GM19438 (cell line): Measurements from ENCODE around the gene FGGY.

ENCODE experiments used
- ATAC-seq: cut with Tn5 transposase; IDR thresholded peaks from one replicate; pipeline ENCODE4 v1.9.1; 2021; ENCODE audit warnings: low read depth; ENCODE audit not compliant: unreplicated experiment

Gene FGGY

DNA sequence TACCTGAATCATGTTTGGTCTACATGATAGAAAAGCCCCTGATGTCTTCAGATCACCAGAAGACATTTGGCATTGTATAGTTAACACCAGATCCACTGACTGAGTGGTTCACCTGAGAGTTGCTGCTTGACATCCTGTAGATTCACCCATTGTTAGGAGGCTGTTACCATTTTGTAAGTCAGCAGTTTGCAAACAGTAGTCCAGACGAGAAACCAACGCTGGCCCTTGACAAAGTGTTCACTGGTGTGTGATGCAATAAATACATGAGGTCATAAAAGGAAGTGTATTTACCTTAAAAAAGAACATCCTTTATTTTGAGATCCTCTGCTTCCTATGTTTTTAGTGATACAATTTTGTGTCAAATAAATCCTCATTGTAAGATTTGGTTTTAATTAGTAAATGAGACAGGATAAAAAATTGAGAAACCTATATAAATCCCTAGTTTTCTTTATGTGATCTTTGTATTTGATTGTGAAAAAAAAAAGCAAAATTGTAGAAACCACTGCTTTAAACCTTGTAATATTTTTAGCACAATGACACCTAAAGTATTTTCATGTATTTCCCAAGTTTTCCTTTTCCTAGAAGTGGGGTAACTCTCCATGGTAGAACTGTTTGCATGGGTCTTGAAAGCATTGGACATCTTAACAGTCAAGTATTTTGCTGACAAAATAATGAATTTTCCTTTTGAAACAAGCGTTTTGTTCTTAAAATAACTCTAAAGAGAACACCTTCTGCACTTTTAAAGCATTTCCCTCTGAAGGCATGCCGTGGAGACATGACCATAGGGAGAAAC, 204.3 kb downstream of the FGGY start:
- ATAC-seq = no peak

DNA sequence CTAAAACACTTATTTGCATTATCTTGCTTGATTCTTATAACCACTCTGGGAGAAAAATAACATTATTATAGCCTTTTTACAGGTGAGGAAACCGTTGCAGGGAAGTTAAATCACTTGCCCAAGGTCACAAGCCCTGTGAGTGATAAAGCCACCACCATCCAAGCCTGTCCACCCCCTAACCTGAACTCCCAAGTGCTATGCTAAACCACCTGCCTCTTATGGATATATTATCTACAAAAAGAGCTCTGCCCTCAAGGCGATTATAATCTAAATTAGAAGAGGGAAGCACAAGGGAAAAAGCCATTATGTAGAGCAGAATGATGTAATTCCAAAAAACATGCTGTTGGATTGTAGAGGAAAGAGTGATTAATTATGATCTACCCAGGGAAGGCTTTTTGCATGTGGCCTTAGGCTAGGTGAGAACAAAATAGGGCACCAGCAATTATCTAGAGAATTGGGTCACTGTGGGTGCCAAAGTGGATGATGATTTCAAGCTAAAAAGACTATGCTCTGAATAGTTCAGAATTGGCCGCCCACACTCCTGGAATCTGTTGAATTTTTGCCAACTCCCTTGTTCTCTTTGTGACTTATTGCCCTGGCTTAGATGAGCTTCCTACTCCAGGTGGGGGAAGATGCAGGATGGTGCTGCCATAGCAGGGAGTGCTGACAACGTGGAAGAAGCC, 205.3 kb downstream of the FGGY start:
- ATAC-seq = no peak

DNA sequence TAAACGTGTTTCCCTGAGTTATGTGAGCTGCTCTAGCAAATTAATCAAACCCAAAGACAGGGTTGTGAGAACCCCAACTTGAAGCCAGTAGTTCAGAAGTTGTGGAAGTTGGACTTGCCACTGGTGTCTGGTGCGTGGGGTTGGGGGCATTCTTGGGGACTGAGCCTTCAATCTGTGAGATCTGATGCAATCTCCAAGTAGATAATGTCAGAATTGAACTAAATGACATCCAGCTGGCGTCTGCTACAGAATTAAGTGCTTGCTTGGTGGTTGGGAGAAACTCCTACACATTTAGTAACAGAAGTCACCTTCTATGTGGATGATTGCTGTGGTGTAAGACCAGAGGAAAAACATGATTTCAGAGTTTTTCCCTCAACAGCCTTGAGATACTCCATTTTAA, 207.4 kb downstream of the FGGY start:
- ATAC-seq = no peak

DNA sequence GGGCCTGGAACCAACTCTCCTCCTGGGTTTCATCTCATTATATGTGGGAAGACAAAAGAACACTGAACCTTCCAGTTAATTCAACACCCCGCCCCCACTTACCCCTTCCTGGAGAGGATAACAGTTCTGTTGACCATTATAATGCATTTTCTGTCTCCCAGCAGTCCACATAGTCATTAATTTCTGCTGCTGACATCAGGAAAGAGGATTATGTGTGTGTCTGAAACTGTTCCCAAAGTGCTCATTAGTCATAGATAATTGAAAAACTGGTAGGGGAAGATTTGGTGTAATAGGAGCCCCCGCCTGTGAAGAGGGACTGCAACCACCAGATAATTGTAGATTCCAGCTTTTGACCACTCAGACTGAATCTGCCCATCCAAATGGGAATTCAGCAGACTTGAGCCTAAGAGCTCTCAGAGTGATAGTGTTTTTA, 208.7 kb downstream of the FGGY start:
- no peak for ATAC-seq

DNA sequence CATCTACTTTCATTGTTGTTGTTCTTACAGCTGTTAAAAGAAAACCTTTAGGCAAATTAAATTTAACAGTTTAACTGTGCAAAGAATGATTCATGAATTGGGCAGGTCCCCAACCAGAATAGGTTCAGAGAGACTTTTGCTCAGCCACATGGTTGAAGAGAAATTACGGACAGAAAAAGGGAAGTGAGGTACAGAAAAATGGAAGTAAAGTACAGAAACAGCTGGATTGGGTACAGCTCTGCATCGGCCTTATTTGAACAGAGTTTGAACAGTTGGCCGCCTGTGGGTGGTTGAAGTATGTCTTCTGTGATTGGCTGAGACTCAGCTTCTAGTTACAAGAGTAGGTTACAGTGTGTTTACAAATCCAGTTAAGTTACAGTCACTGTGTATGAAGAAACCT, 210.1 kb downstream of the FGGY start:
- peak; percentile 70 for ATAC-seq

DNA sequence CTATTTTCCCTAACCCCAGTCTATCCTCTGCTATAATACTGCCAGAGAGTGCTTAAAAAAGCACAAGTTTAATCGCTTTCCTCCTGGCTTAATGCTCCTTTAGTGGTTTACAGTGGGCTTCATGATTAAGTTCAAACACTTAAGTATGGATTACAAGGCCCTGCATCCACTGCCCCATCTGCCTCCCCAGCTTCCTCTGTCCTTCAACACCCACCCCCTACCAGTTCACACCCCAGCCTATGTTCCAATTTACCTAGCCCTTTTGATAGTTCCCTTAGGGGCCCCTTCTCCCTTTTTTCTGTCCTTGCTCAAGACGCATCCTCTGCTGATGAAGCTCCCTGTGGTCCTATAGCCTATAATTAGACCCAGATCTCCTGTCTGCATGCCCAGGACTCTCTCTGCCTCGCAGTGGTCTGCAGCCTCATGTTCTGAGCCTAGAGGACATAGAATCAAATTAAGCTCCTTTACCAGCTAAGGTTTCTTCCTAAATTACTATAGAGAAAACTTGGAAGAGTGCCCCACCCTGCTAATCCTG, 212.5 kb downstream of the FGGY start:
- ATAC-seq = no peak

DNA sequence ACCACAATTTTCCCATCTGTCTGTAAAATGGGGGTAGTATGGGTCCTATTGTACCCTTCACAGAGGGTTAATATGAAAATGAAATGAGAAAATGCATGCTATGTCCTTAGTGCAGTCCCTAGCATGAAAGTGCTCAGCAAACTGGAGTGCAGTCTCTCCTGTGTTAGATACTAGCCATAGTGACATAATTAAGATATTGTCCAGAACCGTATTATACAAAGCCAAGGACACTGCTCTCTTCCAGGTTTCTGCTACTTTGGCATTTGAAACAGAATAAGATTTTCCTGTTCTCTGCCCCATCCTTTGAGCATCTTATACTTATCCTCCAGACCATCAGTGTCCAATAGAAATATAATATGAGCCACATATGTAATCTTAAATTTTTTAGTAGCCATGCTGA, 213.4 kb downstream of the FGGY start:
- no peak for ATAC-seq

DNA sequence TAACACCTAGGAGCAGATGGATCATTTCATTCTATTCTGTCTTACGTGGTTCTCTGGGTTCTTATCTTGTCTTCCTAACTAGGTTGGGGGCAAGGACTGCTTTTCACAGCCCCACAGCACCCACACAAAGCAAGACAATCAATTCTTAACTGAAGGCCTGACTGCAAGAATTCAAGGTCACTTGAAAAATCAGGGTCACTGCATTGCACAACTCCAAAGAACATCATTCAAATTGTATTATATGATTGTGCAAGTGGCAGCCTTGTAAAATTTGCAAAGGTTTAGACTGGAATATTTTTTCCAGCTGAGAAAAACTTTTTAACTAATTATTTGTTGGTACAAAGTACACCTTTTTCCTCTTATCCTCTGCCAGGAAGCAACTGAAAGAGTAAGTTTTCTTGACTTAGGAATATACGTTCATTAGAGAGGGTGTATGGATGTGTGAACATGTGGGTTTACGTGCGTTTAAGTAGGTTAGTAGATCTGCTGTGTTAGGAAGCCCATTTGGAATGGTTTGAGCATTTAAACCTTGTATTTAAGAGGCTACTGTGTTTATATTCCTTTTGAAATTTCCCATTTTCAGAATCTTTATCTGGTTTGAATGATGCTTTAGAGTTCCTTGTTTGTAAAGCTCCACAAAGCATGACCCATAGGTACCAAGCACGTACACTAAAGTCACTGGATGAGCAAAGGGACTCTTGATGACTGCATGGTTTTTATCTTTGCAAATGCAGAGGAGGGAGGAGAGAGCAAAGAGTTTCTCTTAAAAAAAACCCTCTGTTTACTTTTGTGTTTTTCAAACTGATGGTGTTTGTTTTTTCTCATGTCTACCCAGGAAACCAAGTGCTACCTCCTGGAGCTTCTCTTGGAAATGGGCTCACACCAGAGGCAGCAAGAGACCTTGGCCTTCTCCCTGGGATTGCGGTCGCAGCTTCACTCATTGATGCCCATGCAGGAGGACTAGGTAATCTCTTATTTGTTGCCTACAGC, 214.9 kb downstream of the FGGY start:
- ATAC-seq = no peak

DNA sequence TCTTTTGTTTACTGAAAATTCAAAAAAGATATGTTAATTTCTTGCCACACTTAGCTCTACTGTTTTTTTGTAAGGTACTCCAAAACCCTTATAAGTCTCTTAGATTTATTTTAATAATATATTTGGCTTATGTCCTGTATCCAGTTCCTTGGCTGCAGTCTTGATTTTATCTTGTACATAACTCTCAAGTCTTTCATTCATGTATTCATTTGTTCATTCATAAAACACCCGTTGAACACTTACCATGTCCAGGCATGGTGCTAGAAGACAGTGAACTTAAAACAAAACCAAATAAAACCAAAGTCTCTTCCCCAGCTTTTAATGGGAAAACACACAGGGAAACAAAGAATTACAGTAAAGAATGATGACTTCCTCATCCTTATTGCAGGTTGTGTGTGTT, 215.8 kb downstream of the FGGY start:
- no peak for ATAC-seq

DNA sequence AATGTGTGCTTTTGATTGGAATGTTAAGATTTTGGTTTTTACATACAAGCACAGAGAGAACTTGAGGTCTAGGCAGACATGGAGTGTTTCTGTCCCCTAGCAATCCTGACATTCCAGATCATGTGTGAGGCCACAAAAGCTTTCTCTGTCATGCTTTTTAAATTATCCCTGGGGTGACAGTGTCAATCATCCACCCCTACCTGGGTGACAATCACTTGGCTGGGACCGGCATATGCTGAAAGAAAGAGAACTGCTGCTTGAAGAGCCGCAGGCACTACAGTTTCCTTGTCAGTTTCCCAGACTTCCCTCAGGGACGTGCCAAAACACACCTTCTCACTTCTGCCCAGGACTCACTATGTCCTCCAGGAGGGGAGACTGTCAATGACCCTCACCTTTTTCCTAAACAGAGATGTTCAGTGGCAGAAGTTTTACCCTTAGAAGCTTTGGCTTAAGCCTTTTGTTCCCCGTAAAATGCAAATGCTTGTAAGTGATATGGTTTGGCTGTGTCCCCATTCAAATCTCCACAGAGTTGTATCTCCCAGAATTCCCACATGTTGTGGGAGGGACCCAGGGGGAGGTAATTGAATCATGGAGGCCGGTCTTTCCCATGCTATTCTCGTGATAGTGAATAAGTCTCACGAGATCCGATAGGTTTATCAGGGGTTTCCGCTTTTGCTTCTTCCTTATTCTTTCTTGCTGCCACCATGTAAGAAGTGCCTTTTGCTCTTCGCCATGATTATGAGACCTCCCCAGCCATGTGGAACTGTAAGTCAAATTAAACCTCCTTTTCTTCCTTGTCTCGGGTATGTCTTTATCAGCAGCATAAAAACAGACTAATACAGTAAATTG, 217.4 kb downstream of the FGGY start:
- no peak for ATAC-seq

DNA sequence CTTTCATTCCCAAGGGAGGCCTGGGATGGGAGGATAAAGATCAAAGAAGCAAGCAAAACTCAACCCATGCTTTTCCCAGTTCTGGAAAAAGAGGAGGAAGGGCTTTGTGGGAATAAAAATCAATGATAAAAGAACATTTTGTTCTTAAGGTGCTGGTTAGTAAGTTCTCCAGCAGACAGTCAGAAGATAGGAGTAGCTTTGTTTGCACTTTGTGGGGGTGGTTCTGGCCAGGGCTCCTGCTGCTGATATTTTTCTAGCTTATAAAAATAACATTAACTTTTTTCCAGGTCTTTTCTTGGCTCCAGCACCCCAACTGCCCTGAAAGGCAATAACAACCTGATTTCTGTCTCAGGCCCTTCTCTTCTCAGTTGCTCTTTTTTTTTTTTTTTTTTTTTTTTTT, 220.0 kb downstream of the FGGY start:
- ATAC-seq = no peak

DNA sequence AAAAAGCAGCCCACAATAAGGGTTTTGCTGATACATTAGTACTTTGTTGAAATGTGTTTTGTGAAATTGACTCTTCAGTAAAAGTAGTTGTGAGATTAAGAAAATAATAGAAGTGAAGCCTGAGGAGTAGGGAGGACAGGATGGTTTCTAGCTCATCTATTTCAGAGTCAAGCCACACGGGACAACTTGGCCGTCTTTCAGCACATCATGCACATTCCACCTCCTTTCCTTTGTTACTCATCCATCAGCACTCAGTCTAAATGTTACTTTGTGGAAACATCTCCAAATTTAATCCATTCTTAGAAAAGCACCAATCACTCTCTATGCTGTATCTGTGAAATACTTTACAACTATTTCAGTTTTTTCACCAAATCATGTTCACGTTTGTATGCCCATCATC, 223.3 kb downstream of the FGGY start:
- ATAC-seq = no peak

DNA sequence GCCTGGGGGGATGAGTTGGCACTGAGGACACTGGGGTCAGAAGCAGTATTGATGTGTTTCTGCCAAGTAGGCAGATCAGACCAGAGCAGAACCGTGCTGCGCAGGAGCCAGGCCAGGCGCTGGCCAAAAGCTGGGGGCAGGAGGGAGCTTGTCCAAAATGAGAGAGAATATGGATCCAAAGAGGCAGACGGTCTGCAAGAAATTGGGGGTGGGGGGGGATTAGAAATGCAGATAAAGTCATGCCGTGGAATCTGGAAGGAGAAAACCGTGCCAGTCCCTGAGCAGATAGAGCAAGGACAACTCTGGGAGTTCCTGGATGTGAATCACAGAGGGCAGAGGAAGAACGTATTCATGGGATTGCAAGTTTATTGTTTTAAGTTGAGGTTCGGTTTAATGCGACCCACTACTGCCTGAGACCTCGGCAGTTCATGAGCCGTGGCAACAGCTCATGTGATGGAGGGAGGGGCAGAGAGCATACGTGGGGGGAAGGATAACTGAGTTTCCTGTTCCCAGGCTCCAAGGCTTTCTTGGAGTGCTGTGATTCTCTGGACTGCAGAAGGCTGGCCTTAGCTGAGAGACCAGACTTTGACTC, 224.0 kb downstream of the FGGY start:
- ATAC-seq = no peak

DNA sequence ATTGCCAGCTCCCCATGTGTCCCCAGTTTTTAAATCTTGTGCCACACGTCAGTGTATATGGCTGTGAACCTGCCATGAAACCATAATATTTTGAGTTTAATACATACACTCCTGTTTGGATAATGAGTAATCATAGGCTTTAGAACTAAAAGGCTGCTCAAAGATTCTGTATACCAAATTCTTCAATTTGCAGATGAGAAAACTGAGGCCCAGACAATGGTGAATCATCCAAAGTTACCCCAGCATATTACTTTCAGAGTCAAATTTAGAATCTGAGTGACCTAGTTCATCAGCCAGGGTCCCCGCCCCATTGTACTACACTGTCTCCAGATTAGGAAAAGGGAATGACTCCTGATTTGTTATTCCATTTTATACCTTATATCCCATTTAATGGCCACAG, 224.6 kb downstream of the FGGY start:
- ATAC-seq = no peak

DNA sequence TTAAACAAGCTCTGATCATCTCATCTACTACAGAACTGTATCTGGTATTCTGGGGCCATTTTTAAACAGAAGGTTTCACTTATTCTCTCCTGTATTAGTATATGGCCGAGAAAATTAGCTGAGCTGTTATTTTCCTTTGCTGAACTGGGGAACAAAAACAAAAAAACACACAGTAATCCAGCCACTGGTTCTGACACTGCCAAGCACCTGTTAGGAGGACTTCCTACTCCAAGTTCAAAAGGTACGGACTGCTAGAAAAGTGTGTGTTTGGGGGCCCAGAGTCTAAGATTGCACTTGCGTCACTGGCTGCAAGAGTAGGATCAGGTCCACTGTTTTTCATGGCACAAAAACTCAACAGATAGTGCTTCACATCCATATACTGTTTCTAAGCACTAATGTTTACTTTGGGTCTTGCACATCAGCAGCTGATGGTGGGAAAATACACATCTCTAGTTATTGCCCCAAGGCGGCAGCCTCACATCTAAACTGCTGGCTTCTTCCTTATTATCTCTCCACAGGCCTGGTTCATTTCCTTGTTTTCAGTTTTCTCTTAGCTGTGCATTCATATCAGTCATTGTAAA, 226.1 kb downstream of the FGGY start:
- no peak for ATAC-seq

DNA sequence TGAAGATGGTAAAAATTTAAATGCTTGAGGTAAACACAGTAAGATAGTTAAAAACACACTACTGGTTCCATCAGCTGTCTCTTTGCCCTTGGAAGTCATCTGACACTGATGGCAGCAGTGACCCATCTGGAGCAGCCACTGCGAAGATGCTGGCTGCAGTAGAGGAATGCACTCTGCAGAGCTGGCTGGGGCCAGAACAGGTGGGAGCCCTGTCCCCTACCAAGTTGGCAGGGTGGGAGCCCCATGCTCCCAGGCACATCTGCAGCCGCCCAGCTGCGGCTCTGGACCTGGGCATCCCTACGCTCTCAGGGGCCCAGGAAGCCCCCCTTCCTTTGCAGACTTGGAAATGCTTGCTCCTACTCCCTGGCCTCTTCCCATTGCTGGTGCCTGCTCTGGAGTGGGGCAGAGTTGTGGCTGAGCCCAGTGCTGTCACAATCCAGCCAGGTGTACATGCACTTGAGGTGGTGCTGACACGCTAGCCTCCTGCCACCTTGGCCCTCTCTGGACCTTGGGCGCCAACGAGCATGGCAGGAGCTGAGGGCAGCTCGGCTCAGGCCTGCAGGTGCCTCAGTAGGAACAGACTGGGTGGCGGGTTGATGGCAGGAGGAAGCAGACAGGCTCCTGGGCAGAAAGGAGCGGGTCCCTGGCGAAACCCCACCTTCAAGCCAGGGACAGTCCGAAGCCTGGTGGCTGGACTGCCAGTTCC, 227.0 kb downstream of the FGGY start:
- ATAC-seq = no peak

DNA sequence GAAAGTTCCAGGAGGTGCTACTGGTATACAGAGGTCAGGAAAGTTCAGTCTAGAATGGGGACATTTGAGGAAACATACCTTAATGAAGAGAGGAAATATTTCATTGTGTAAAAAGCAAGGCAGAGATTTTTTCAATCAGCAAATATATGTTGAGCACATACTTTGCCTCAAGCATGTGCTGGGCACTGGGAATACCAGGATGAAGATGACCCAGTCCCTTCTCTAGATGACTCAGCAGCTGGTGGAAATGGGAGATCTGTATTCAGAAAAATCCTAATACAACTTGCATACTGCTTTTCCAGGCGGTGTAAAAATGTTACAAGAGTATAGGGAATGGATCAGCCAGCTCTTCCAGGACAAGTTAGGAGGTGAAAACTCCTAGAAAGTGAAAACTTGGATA, 229.3 kb downstream of the FGGY start:
- ATAC-seq = no peak

DNA sequence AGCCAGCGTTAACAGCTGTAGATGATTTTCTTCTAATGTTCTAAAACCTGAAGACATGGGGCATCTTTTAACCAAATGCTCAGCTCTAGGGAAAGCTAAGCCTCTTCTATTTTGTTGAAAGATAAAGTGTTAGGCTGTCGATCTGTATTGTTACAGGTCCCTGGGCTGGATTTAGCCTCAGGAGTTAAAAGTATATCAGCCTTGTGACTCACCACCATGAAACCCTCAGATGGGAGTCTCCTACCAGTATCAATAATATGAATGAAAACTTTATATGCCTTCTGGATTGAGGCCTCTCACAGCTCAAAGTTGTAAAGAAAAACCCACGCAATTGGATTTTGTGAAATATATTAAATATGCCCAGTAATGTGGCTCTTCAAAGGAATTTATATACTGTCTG, 231.6 kb downstream of the FGGY start:
- no peak for ATAC-seq

DNA sequence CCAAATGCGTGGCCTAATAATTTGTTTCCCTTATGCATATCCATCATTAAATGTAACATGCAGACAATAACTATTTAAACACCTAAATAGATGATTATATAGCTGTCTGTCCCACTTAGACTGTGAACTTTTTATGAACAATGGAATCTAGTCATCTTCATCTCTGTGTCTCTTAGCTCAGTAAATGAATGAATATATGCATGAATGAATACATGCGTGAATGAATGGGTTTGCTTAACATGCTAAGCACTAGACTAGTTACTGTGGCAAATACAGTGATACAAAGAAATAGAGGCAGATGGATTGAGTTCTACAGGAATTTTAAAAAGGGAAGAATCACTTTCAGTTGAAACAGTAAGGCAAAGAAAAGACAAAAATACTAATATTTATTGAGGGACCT, 232.0 kb downstream of the FGGY start:
- no peak for ATAC-seq
